Caco-2 (cell line): Measurements from ENCODE around the gene KRT24. TPM values are rescaled to one million over a fixed set of nuclear protein-coding genes. Genes with fewer than 3 reads are reported as not detected.

Source experiments
- BruUV-seq: library from RNA; stranded (reverse); fragments of 400-500 nt; replicated peaks from 2 replicates; lab custom pipeline; 2021; lab: Mats Ljungman, UMichigan
- CTCF ChIA-PET: fragments of 300-600 bp; sonication (Branson Sonifier 250); formaldehyde crosslinking; loops from one replicate; lab custom pipeline; 2022; ENCODE audit warnings: antibody characterized with exemption; lab: Charles Lee
- POLR2A ChIA-PET: fragments of 300-600 bp; sonication (Branson Sonifier 250); formaldehyde crosslinking; loops from one replicate; lab custom pipeline; 2022; ENCODE audit warnings: antibody characterized with exemption; lab: Charles Lee
- DNase-seq, 2 experiments: peaks; one replicate each; pipeline versions ENCODE4 v3.0.0 to v3.0.0-alpha.2; 2020 to 2022
- H3K27me3 ChIP-seq: replicated peaks from 2 replicates; pipeline ENCODE4 v1.6.0; 2011; ENCODE audit warnings: low read length; ENCODE audit not compliant: control insufficient read depth, insufficient read depth
- H3K36me3 ChIP-seq: 2 replicates; pipeline ENCODE4 v1.5.1; 2011; ENCODE audit warnings: low read length; ENCODE audit not compliant: control insufficient read depth, insufficient read depth
- H3K4me1 ChIP-seq: fragments of 250-450 bp; sonication (Bioruptor Pico); 2 replicates; pipeline ENCODE4 v1.5.1; 2020; ENCODE audit warnings: mild to moderate bottlenecking
- H3K4me3 ChIP-seq: 2 replicates; pipeline ENCODE4 v1.5.1; 2011; ENCODE audit warnings: low read depth, mild to moderate bottlenecking, control low read depth, low read length
- H3K9me3 ChIP-seq: fragments of 250-450 bp; sonication (Bioruptor Pico); 2 replicates; pipeline ENCODE4 v1.5.1; 2020; ENCODE audit warnings: mild to moderate bottlenecking, moderate library complexity
- H3K27ac Mint-ChIP-seq: one replicate; pipeline ENCODE4 v1.8.0; 2022; ENCODE audit warnings: mixed read lengths; ENCODE audit not compliant: unreplicated experiment
- H3K27me3 Mint-ChIP-seq: one replicate; pipeline ENCODE4 v1.8.0; 2022; ENCODE audit warnings: mixed read lengths; ENCODE audit not compliant: insufficient read depth, unreplicated experiment
- H3K36me3 Mint-ChIP-seq: one replicate; pipeline ENCODE4 v1.8.0; 2022; ENCODE audit warnings: mild to moderate bottlenecking, mixed read lengths; ENCODE audit not compliant: insufficient read depth, unreplicated experiment
- H3K4me1 Mint-ChIP-seq: one replicate; pipeline ENCODE4 v1.8.0; 2022; ENCODE audit warnings: low read depth, mixed read lengths; ENCODE audit not compliant: unreplicated experiment
- H3K4me3 Mint-ChIP-seq: one replicate; pipeline ENCODE4 v1.8.0; 2022; ENCODE audit warnings: mild to moderate bottlenecking, moderate library complexity, mixed read lengths; ENCODE audit not compliant: unreplicated experiment
- H3K9me3 Mint-ChIP-seq: one replicate; pipeline ENCODE4 v1.8.0; 2022; ENCODE audit warnings: mixed read lengths; ENCODE audit not compliant: unreplicated experiment
- intact Hi-C: fragments of 100-400 bp; cut with micrococcal nuclease; formaldehyde crosslinking; loops from one replicate; pipeline ENCODE4 v1.10.0; 2022; ENCODE audit not compliant: unreplicated experiment
- total RNA-seq: library from RNA; stranded (reverse); gene quantifications from 2 replicates; pipeline ENCODE4 v1.2.3, GENCODE V29; 2022
- TF ChIP-seq, protein P1 (sequence below), 2 experiments: fragments of 200-600 bp in 1 of 2; IDR thresholded peaks; 1 replicate in 1 of 2; 2 replicates in 1 of 2; pipeline versions ENCODE4 v1.5.1 to v1.8.0; 2011 to 2022; ENCODE audit warnings: antibody characterized with exemption in 1 of 2, control low read depth in 1 of 2, inconsistent platforms in 1 of 2, low read depth in 1 of 2, low read length in 1 of 2, mild to moderate bottlenecking in 1 of 2, moderate library complexity in 1 of 2; ENCODE audit not compliant: insufficient read depth in 1 of 2, severe bottlenecking in 1 of 2, unreplicated experiment in 1 of 2

Gene KRT24
- total RNA-seq, 1 experiment from 2014 or later = 0.16 TPM

DNA sequence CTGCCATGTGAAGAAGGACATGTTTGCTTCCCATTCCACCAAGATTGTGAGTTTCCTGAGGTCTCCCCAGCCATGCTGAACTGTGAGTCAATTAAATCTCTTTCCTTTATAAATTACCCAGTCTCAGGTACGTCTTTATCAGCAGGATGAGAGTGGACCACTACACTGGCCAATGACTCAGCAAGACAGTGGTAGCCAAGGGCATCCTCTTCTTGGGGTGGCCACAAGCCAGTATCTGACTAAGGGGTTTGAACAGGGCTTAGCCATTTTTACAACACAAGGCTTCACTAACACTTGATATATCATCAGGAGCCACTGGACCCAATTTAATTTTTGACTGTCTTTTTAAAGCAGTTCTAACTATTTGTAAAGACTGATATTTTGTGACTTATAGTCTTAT is 21.1 kb upstream of the KRT24 start:
- POLR2A ChIA-PET = no interaction called here

DNA sequence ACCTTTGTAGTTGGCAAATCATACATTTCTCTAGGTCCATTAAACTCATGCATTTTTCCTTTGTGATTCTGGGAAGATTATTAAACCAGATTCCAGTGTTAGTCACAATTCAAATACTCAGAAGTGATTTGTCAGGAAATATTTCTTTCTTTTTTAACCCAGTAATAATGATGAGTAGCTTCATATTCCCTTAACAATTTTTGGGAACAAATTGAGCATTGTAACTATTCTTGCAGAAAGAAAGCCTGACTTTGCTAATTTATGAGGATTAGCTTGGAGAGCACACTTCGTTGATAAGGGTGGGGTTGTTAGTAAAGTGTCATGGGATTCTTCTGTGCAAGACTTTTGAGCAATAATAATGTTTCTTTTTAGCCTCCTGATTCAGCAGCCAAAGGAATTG is 18.7 kb upstream of the KRT24 start:
- no TSS peak for BruUV-seq
- H3K36me3 ChIP-seq = no peaks in the 10 kb centered on the region
- POLR2A ChIA-PET = no interaction called here
- TF ChIP-seq, protein P1, sequence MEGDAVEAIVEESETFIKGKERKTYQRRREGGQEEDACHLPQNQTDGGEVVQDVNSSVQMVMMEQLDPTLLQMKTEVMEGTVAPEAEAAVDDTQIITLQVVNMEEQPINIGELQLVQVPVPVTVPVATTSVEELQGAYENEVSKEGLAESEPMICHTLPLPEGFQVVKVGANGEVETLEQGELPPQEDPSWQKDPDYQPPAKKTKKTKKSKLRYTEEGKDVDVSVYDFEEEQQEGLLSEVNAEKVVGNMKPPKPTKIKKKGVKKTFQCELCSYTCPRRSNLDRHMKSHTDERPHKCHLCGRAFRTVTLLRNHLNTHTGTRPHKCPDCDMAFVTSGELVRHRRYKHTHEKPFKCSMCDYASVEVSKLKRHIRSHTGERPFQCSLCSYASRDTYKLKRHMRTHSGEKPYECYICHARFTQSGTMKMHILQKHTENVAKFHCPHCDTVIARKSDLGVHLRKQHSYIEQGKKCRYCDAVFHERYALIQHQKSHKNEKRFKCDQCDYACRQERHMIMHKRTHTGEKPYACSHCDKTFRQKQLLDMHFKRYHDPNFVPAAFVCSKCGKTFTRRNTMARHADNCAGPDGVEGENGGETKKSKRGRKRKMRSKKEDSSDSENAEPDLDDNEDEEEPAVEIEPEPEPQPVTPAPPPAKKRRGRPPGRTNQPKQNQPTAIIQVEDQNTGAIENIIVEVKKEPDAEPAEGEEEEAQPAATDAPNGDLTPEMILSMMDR (IDR thresholded peaks at IDR 0.05; ENCODE audit: insufficient read depth in 1 of 2, low read depth in 1 of 2, low read length in 1 of 2, severe bottlenecking in 1 of 2, unreplicated experiment in 1 of 2) = no peak
- H3K27me3 Mint-ChIP-seq = no peaks in the 10 kb centered on the region
- no peaks in the 10 kb centered on the region for H3K9me3 ChIP-seq
- no peaks in the 10 kb centered on the region for H3K4me1 ChIP-seq
- no peaks in the 10 kb centered on the region for H3K36me3 Mint-ChIP-seq
- intact Hi-C loops = no loop called here
- no peak for DNase-seq
- H3K4me3 Mint-ChIP-seq = no peak overlapping the region
- H3K4me3 ChIP-seq = no peak overlapping the region
- H3K9me3 Mint-ChIP-seq = no peaks in the 10 kb centered on the region
- CTCF ChIA-PET = no interaction called here
- H3K27ac Mint-ChIP-seq = no peak overlapping the region
- no peaks in the 10 kb centered on the region for H3K4me1 Mint-ChIP-seq
- H3K27me3 ChIP-seq = no peaks in the 10 kb centered on the region

More for the DNA sequence above, 21.1 kb upstream of the KRT24 start:
- H3K36me3 Mint-ChIP-seq = no peaks in the 10 kb centered on the region
- H3K4me1 ChIP-seq = no peaks in the 10 kb centered on the region
- no peaks in the 10 kb centered on the region for H3K27me3 Mint-ChIP-seq
- CTCF ChIA-PET = no interaction called here
- no peaks in the 10 kb centered on the region for H3K36me3 ChIP-seq
- no peak overlapping the region for H3K27ac Mint-ChIP-seq
- BruUV-seq = no TSS peak
- H3K9me3 ChIP-seq = no peaks in the 10 kb centered on the region
- TF ChIP-seq, protein P1 (IDR thresholded peaks at IDR 0.05; ENCODE audit: insufficient read depth in 1 of 2, low read depth in 1 of 2, low read length in 1 of 2, severe bottlenecking in 1 of 2, unreplicated experiment in 1 of 2) = no peak
- no peaks in the 10 kb centered on the region for H3K4me1 Mint-ChIP-seq
- DNase-seq = no peak
- intact Hi-C loops = no loop called here
- H3K9me3 Mint-ChIP-seq = no peaks in the 10 kb centered on the region
- H3K27me3 ChIP-seq = no peaks in the 10 kb centered on the region
- H3K4me3 Mint-ChIP-seq = no peak overlapping the region
- H3K4me3 ChIP-seq = no peak overlapping the region

DNA sequence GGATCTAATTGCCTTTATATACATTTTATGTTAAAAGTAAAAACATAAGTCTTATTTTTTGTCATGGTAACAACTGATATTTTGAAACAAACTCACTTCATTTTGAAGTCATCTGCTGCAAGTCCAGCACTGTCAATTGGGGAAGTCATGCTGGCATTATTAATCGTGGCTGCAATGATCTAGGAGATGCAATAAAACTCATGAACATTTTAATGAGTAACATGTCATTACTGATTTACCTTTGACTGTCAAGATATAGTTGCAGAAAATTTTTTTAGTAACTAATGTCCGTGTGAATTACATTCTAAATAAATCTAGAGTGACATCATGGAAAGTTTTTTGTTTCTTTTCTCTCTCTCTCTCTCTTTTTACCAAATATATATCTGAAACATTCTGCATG is 17.3 kb upstream of the KRT24 start:
- Histone ChIP-seq H3K4me1 (no peaks in the 10 kb centered on the region), H3K36me3 (no peaks in the 10 kb centered on the region), H3K27me3 (no peaks in the 10 kb centered on the region), H3K9me3 (no peaks in the 10 kb centered on the region), H3K4me3 (no peak overlapping the region)
- Mint-ChIP-seq H3K9me3 (no peaks in the 10 kb centered on the region), H3K4me3 (no peak overlapping the region), H3K27me3 (no peaks in the 10 kb centered on the region), H3K27ac (no peak overlapping the region), H3K36me3 (no peaks in the 10 kb centered on the region), H3K4me1 (no peaks in the 10 kb centered on the region)
- intact Hi-C loops = no loop called here
- POLR2A ChIA-PET = no interaction called here
- CTCF ChIA-PET = no interaction called here
- no peak for DNase-seq
- BruUV-seq = no TSS peak
- TF ChIP-seq, protein P1 (IDR thresholded peaks at IDR 0.05; ENCODE audit: insufficient read depth in 1 of 2, low read depth in 1 of 2, low read length in 1 of 2, severe bottlenecking in 1 of 2, unreplicated experiment in 1 of 2) = no peak
